Measurements from ENCODE around the gene IGFN1.

GRCh38 chr1:201178718-201179117 is 11.9 kb upstream of the IGFN1 start:
- TF ChIP-seq CTCF (IDR thresholded peaks at IDR 0.05; ENCODE audit: borderline replicate concordance, extremely low read depth, low read length, poor library complexity, severe bottlenecking) (no peak), EZH2 (IDR thresholded peaks at IDR 0.05; ENCODE audit: borderline replicate concordance, low read depth, low read length, severe bottlenecking) (no peak)
